Measurements from ENCODE around the gene CMSS1. TPM values are rescaled to one million over a fixed set of nuclear protein-coding genes. Genes with fewer than 3 reads are reported as not detected.

The CMSS1 gene
- total and polyA plus RNA-seq, 2 donors (not counting 1 experiment from before 2014, with no cell fraction given), result 7.3 to 22.8 TPM

DNA sequence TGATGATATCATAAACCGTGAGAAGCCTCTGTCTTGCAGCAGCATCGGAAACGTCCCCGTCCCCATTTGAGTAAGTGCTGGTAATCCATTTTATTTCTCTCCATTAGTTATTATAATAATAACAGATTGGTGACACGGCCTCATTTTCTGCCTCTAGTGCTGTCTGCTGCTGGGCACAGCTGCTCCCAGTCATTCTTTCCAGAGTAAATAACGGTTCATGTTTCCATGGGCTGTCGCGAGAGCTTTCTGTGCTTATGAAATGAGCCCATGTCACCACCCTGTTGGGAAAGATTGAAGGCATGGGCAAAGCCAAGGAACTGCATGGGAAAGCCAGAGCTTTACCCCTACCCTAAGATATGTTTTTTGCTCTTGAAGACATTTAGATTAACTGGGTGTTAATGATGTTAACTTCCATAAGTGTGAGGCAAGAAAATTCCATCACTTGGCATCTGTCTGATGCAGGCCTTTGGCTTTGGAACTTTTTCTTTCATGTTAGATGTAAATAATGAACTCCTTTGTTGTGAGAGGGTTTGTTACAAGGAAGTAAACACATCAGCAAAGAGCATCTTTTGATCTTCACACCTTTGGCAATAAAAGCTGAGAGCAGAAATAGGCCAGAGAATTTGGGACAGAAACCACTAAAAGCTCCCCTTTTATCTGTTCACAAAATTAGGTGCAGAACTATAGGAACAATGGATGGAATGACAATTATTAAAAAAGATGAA is 154.9 kb downstream of the CMSS1 start:
- POLR2A ChIA-PET, result no interaction called here
- TF ChIP-seq, protein P1, sequence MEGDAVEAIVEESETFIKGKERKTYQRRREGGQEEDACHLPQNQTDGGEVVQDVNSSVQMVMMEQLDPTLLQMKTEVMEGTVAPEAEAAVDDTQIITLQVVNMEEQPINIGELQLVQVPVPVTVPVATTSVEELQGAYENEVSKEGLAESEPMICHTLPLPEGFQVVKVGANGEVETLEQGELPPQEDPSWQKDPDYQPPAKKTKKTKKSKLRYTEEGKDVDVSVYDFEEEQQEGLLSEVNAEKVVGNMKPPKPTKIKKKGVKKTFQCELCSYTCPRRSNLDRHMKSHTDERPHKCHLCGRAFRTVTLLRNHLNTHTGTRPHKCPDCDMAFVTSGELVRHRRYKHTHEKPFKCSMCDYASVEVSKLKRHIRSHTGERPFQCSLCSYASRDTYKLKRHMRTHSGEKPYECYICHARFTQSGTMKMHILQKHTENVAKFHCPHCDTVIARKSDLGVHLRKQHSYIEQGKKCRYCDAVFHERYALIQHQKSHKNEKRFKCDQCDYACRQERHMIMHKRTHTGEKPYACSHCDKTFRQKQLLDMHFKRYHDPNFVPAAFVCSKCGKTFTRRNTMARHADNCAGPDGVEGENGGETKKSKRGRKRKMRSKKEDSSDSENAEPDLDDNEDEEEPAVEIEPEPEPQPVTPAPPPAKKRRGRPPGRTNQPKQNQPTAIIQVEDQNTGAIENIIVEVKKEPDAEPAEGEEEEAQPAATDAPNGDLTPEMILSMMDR (IDR thresholded peaks at IDR 0.05), result no peak
- no peak for TF ChIP-seq EZH2 (IDR thresholded peaks at IDR 0.05; ENCODE audit: borderline replicate concordance, insufficient read depth, low read depth, low read length, poor library complexity, severe bottlenecking)
- Mint-ChIP-seq H3K4me3 (no peak overlapping the region), H3K27me3 (no peaks in the 10 kb centered on the region), H3K4me1 (peaks cover 2% of the 10 kb centered on the region), H3K9me3 (ENCODE audit: insufficient read depth) (no peaks in the 10 kb centered on the region), H3K27ac (no peak overlapping the region)
- Histone ChIP-seq H3K4me3 (ENCODE audit: control extremely low read depth in 1 of 5, extremely low read depth in 1 of 5, insufficient read depth in 1 of 5, low read depth in 2 of 5, low read length in 4 of 5) (no peak overlapping the region), H3K9ac (ENCODE audit: low read length) (no peak overlapping the region), H2AFZ (ENCODE audit: insufficient read depth, low read depth, low read length, poor library complexity, severe bottlenecking) (no peak overlapping the region), H3K27me3 (replicated peaks in 1 of 4; ENCODE audit: control extremely low read depth in 1 of 4, control insufficient read depth in 3 of 4, insufficient read depth in 4 of 4, low read length in 3 of 4) (no peaks in the 10 kb centered on the region), H4K20me1 (ENCODE audit: control insufficient read depth, insufficient read depth, low read length, poor library complexity, severe bottlenecking) (no peaks in the 10 kb centered on the region), H3K9me3 (ENCODE audit: control extremely low read depth in 1 of 3, control insufficient read depth in 2 of 3, insufficient read depth in 1 of 3, low read length in 2 of 3) (no peaks in the 10 kb centered on the region), H3K79me2 (ENCODE audit: control insufficient read depth, insufficient read depth, low read length) (no peaks in the 10 kb centered on the region), H3K4me1 (ENCODE audit: control insufficient read depth in 2 of 2, insufficient read depth in 2 of 2, low read length in 2 of 2) (no peaks in the 10 kb centered on the region), H3K27ac (ENCODE audit: low read length in 2 of 2) (no peak overlapping the region), H3K36me3 (replicated peaks in 1 of 2; ENCODE audit: control extremely low read depth in 1 of 2, control insufficient read depth in 1 of 2, extremely low read depth in 1 of 2, insufficient read depth in 2 of 2, low read length in 1 of 2) (no peaks in the 10 kb centered on the region), H3K4me2 (replicated peaks; ENCODE audit: low read depth, low read length, poor library complexity, severe bottlenecking) (no peak overlapping the region)
- no peak for DNase-seq
- no CpG with 5 or more reads among the region's 8 CpGs for WGBS (ENCODE audit: insufficient coverage)
- no peak for ATAC-seq (ENCODE audit: low read depth)
- CTCF ChIA-PET, result no interaction called here
- intact Hi-C loops (cut with micrococcal nuclease), result no loop called here

DNA sequence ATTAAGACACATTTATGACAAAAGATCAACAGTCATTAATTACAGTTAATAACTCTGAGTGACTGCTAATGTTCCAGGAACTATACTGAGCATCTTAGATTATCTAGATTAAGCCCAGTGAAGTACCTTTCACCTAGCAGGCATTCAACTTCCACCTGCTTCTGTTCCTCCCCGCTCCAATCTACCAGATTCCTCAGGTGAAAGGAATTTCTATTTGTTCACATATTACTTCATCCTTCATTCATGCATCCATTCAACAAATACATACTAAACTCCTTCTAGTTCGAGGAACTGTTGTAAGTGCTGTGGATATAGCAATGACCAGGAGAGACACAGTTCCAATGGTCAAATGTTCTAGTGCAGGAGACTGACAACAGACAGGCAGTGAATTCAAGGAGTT is 157.3 kb downstream of the CMSS1 start:
- Histone ChIP-seq H3K4me1 (ENCODE audit: control insufficient read depth in 2 of 2, insufficient read depth in 2 of 2, low read length in 2 of 2) (no peaks in the 10 kb centered on the region), H3K79me2 (ENCODE audit: control insufficient read depth, insufficient read depth, low read length) (no peaks in the 10 kb centered on the region), H3K27me3 (replicated peaks in 1 of 4; ENCODE audit: control extremely low read depth in 1 of 4, control insufficient read depth in 3 of 4, insufficient read depth in 4 of 4, low read length in 3 of 4) (no peaks in the 10 kb centered on the region), H3K4me2 (replicated peaks; ENCODE audit: low read depth, low read length, poor library complexity, severe bottlenecking) (no peak overlapping the region), H3K27ac (ENCODE audit: low read length in 2 of 2) (no peak overlapping the region), H3K4me3 (ENCODE audit: control extremely low read depth in 1 of 5, extremely low read depth in 1 of 5, insufficient read depth in 1 of 5, low read depth in 2 of 5, low read length in 4 of 5) (no peak overlapping the region), H3K9me3 (ENCODE audit: control extremely low read depth in 1 of 3, control insufficient read depth in 2 of 3, insufficient read depth in 1 of 3, low read length in 2 of 3) (no peaks in the 10 kb centered on the region), H3K9ac (ENCODE audit: low read length) (no peak overlapping the region), H2AFZ (ENCODE audit: insufficient read depth, low read depth, low read length, poor library complexity, severe bottlenecking) (no peak overlapping the region), H3K36me3 (replicated peaks in 1 of 2; ENCODE audit: control extremely low read depth in 1 of 2, control insufficient read depth in 1 of 2, extremely low read depth in 1 of 2, insufficient read depth in 2 of 2, low read length in 1 of 2) (no peaks in the 10 kb centered on the region), H4K20me1 (ENCODE audit: control insufficient read depth, insufficient read depth, low read length, poor library complexity, severe bottlenecking) (no peaks in the 10 kb centered on the region)
- intact Hi-C loops (cut with micrococcal nuclease), result no loop called here
- DNase-seq (no peak), ATAC-seq (ENCODE audit: low read depth) (no peak)
- H3K27me3 Mint-ChIP-seq, result no peaks in the 10 kb centered on the region
- TF ChIP-seq, protein P1 (IDR thresholded peaks at IDR 0.05), result no peak
- TF ChIP-seq EZH2 (IDR thresholded peaks at IDR 0.05; ENCODE audit: borderline replicate concordance, insufficient read depth, low read depth, low read length, poor library complexity, severe bottlenecking), result no peak
- no CpG with 5 or more reads among the region's 2 CpGs for WGBS (ENCODE audit: insufficient coverage)
- H3K9me3 Mint-ChIP-seq (ENCODE audit: insufficient read depth), result no peaks in the 10 kb centered on the region
- no peaks in the 10 kb centered on the region for H3K4me1 Mint-ChIP-seq
- POLR2A ChIA-PET, result no interaction called here
- no peak overlapping the region for H3K4me3 Mint-ChIP-seq
- CTCF ChIA-PET, result no interaction called here
- H3K27ac Mint-ChIP-seq, result no peak overlapping the region

Data from B cell (primary cell).